H1 (cell line): ENCODE measurements around the gene SEMA5B. TPM values are rescaled to one million over a fixed set of nuclear protein-coding genes. Genes with fewer than 3 reads are reported as not detected.

Experiments
- CTCF ChIA-PET: fragments of 300-600 bp; sonication (Branson Sonifier 250); formaldehyde crosslinking; loops from one replicate; lab custom pipeline; 2021; ENCODE audit not compliant: partially characterized antibody; lab: Charles Lee
- POLR2A ChIA-PET: fragments of 300-600 bp; sonication (Branson Sonifier 250); formaldehyde crosslinking; loops from one replicate; lab custom pipeline; 2021; ENCODE audit warnings: inconsistent platforms; ENCODE audit not compliant: partially characterized antibody; lab: Charles Lee
- DNase-seq, 2 experiments: peaks; one replicate each; pipeline versions ENCODE4 v3.0.0 to v3.0.0-alpha.2; 2010 to 2022; ENCODE audit warnings: low spot score in 2 of 2, low read depth in 1 of 2, mixed read lengths in 1 of 2
- FAIRE-seq: peaks from 2 replicates; lab custom pipeline; 2011; peaks lifted over from hg19 to GRCh38; lab: Jason Lieb, UNC
- H2AFZ ChIP-seq: 2 replicates; pipeline ENCODE4 v1.8.1; 2012; ENCODE audit warnings: low read length, inconsistent platforms
- H2AK5ac ChIP-seq: 2 replicates; pipeline ENCODE4 v1.6.1; 2013; ENCODE audit warnings: low read depth, low read length
- H2BK120ac ChIP-seq: replicated peaks from 2 replicates; pipeline ENCODE3; 2013; ENCODE audit warnings: low read depth, low read length, inconsistent platforms
- H2BK12ac ChIP-seq: 2 replicates; pipeline ENCODE4 v1.6.1; 2013; ENCODE audit warnings: low read depth, low read length
- H2BK15ac ChIP-seq: 2 replicates; pipeline ENCODE4 v1.6.1; 2013; ENCODE audit warnings: low read length
- H2BK20ac ChIP-seq: 2 replicates; pipeline ENCODE4 v1.6.1; 2013; ENCODE audit warnings: low read length
- H2BK5ac ChIP-seq: 2 replicates; pipeline ENCODE4 v1.6.1; 2013; ENCODE audit warnings: low read depth, low read length
- H3K14ac ChIP-seq: 2 replicates; pipeline ENCODE4 v1.6.1; 2013; ENCODE audit warnings: inconsistent platforms; ENCODE audit not compliant: insufficient read length
- H3K18ac ChIP-seq: 2 replicates; pipeline ENCODE4 v1.6.1; 2013; ENCODE audit warnings: low read length; ENCODE audit errors: extremely low read depth
- H3K23ac ChIP-seq: 2 replicates; pipeline ENCODE4 v1.6.1; 2013; ENCODE audit warnings: inconsistent platforms; ENCODE audit not compliant: insufficient read length
- H3K23me2 ChIP-seq: 2 replicates; pipeline ENCODE4 v1.6.1; 2013; ENCODE audit warnings: low read depth, low read length
- H3K27ac ChIP-seq: 2 replicates; pipeline ENCODE4 v1.6.1; 2011; ENCODE audit warnings: low read depth, low read length, inconsistent platforms
- H3K27me3 ChIP-seq, 4 experiments: replicated peaks in 1 of 4; 1 replicate in 1 of 4; 2 replicates in 3 of 4; pipeline versions ENCODE4 v1.6.1 to v1.8.1; 2011 to 2013; ENCODE audit warnings: low read length in 3 of 4, mild to moderate bottlenecking in 3 of 4, inconsistent platforms in 2 of 4, mixed read lengths in 2 of 4, moderate library complexity in 1 of 4; ENCODE audit not compliant: control insufficient read depth in 3 of 4, insufficient read depth in 3 of 4; ENCODE audit errors: extremely low read depth in 1 of 4
- H3K36me3 ChIP-seq, 4 experiments: 2 replicates each; pipeline versions ENCODE4 v1.6.1 to v1.8.1; 2011 to 2013; ENCODE audit warnings: mild to moderate bottlenecking in 4 of 4, low read length in 3 of 4, moderate library complexity in 2 of 4, control low read depth in 1 of 4, inconsistent platforms in 1 of 4; ENCODE audit not compliant: insufficient read depth in 4 of 4, control insufficient read depth in 2 of 4
- H3K4ac ChIP-seq: replicated peaks from 2 replicates; pipeline ENCODE3; 2013; ENCODE audit warnings: low read length, low read depth, mixed read lengths, inconsistent platforms; ENCODE audit not compliant: insufficient read length
- H3K4me1 ChIP-seq, 4 experiments: replicated peaks in 1 of 4; 1 replicate in 1 of 4; 2 replicates in 3 of 4; pipeline versions ENCODE4 v1.6.1 to v1.8.1; 2011 to 2013; ENCODE audit warnings: low read length in 3 of 4, inconsistent platforms in 2 of 4, mixed read lengths in 1 of 4; ENCODE audit not compliant: insufficient read depth in 4 of 4, control insufficient read depth in 3 of 4
- H3K4me2 ChIP-seq, 2 experiments: 2 replicates each; pipeline versions ENCODE4 v1.6.1 to v1.8.1; 2011 to 2013; ENCODE audit warnings: low read depth in 2 of 2, low read length in 2 of 2, control low read depth in 1 of 2, inconsistent platforms in 1 of 2, mild to moderate bottlenecking in 1 of 2; ENCODE audit not compliant: insufficient read depth in 1 of 2
- H3K4me3 ChIP-seq, 4 experiments: fragments of 200-600, 300-600 bp in 1 of 4; sonication (generic), shearing (Covaris generic), sonication (Bioruptor Twin) in 1 of 4; 2 replicates each; pipeline versions ENCODE4 v1.5.1 to v1.8.1; 2011 to 2016; ENCODE audit warnings: low read length in 4 of 4, low read depth in 3 of 4, control low read depth in 2 of 4, inconsistent platforms in 2 of 4, mild to moderate bottlenecking in 2 of 4, mixed read lengths in 1 of 4, moderate library complexity in 1 of 4; ENCODE audit not compliant: insufficient read depth in 2 of 4; ENCODE audit errors: extremely low read depth in 1 of 4
- H3K56ac ChIP-seq: replicated peaks from 2 replicates; pipeline ENCODE3; 2013; ENCODE audit warnings: low read depth, mild to moderate bottlenecking, mixed read lengths, low read length, inconsistent platforms; ENCODE audit not compliant: insufficient read length
- H3K79me1 ChIP-seq: 2 replicates; pipeline ENCODE4 v1.6.1; 2013; ENCODE audit warnings: low read depth, low read length, control low read depth
- H3K79me2 ChIP-seq, 2 experiments: 2 replicates each; pipeline versions ENCODE4 v1.6.1 to v1.8.1; 2012 to 2013; ENCODE audit warnings: low read length in 2 of 2, mild to moderate bottlenecking in 2 of 2, inconsistent platforms in 1 of 2; ENCODE audit not compliant: insufficient read depth in 2 of 2, control insufficient read depth in 1 of 2
- H3K9ac ChIP-seq, 4 experiments: replicated peaks in 1 of 4; 1 replicate in 1 of 4; 2 replicates in 3 of 4; pipeline versions ENCODE4 v1.6.1 to v1.8.1; 2011 to 2013; ENCODE audit warnings: low read depth in 3 of 4, low read length in 3 of 4, control low read depth in 2 of 4, mild to moderate bottlenecking in 2 of 4, moderate library complexity in 2 of 4, inconsistent platforms in 1 of 4; ENCODE audit errors: extremely low read depth in 1 of 4
- H3K9me3 ChIP-seq, 2 experiments: 2 replicates each; pipeline versions ENCODE4 v1.6.1 to v1.8.1; 2012 to 2013; ENCODE audit warnings: mild to moderate bottlenecking in 2 of 2, moderate library complexity in 2 of 2, control low read depth in 1 of 2, inconsistent platforms in 1 of 2, low read depth in 1 of 2, low read length in 1 of 2, mixed read lengths in 1 of 2; ENCODE audit not compliant: insufficient read depth in 2 of 2
- H4K20me1 ChIP-seq, 2 experiments: replicated peaks in 1 of 2; 2 replicates each; pipeline versions ENCODE3 to v1.8.1; 2011 to 2013; ENCODE audit warnings: inconsistent platforms in 2 of 2, low read length in 2 of 2, mild to moderate bottlenecking in 1 of 2; ENCODE audit not compliant: insufficient read depth in 2 of 2, control insufficient read depth in 1 of 2
- H4K5ac ChIP-seq: 2 replicates; pipeline ENCODE4 v1.6.1; 2013; ENCODE audit warnings: low read length, low read depth, mixed read lengths, inconsistent platforms; ENCODE audit not compliant: insufficient read length
- H4K8ac ChIP-seq: 2 replicates; pipeline ENCODE4 v1.8.0; 2013; ENCODE audit warnings: mild to moderate bottlenecking, moderate library complexity, low read length, inconsistent platforms; ENCODE audit not compliant: insufficient read depth; ENCODE audit errors: extremely low read depth
- H4K91ac ChIP-seq: replicated peaks from 2 replicates; pipeline ENCODE3; 2013; ENCODE audit warnings: low read length, mixed read lengths, inconsistent platforms; ENCODE audit not compliant: insufficient read length
- ASH2L ChIP-seq: fragments of 200-600, 300-600 bp; sonication (generic); IDR thresholded peaks from one replicate; pipeline ENCODE4 v1.7.1; 2017; ENCODE audit warnings: low read length
- ATF2 ChIP-seq: IDR thresholded peaks from 2 replicates; pipeline ENCODE4 v1.6.1; 2012; ENCODE audit warnings: low read length, inconsistent platforms
- EZH2 ChIP-seq: fragments of 200-600 bp; sonication (generic); IDR thresholded peaks from 2 replicates; pipeline ENCODE4 v1.7.1; 2012; ENCODE audit warnings: low read depth, mild to moderate bottlenecking, moderate library complexity, low read length, inconsistent platforms; ENCODE audit not compliant: severe bottlenecking
- KDM1A ChIP-seq: fragments of 200-600, 300-600 bp; sonication (generic); IDR thresholded peaks from 2 replicates; pipeline ENCODE4 v1.7.1; 2016; ENCODE audit warnings: mild to moderate bottlenecking, low read length, borderline replicate concordance
- PHF8 ChIP-seq: fragments of 200-600 bp; sonication (generic); conservative IDR thresholded peaks from 2 replicates; pipeline ENCODE4 v1.7.1; 2012; ENCODE audit warnings: low read depth, mild to moderate bottlenecking, inconsistent platforms, low read length, moderate library complexity
- SAP30 ChIP-seq: fragments of 300-600 bp; sonication (generic); IDR thresholded peaks from 2 replicates; pipeline ENCODE4 v1.7.1; 2012; ENCODE audit warnings: low read length, moderate library complexity, mild to moderate bottlenecking, inconsistent platforms; ENCODE audit not compliant: insufficient read depth, insufficient replicate concordance
- SP1 ChIP-seq: IDR thresholded peaks from 2 replicates; pipeline ENCODE4 v1.6.1; 2011; ENCODE audit warnings: low read depth, low read length
- SP2 ChIP-seq: IDR thresholded peaks from 2 replicates; pipeline ENCODE4 v1.6.1; 2012; ENCODE audit warnings: mild to moderate bottlenecking, low read length, inconsistent platforms
- TEAD4 ChIP-seq: IDR thresholded peaks from 2 replicates; pipeline ENCODE4 v1.6.1; 2012; ENCODE audit warnings: low read depth, low read length, inconsistent platforms, mixed read lengths
- WGBS, 2 experiments: shearing (Covaris generic) in 1 of 2; methylation state at CpG; one replicate each; pipeline versions ENCODE4 v1.1.6 to v1.1.7; 2013 to 2015; ENCODE audit warnings: low lambda C conversion rate in 2 of 2, mixed read lengths in 2 of 2, inconsistent platforms in 1 of 2, low coverage in 1 of 2, missing lambda C conversion rate in 1 of 2; ENCODE audit not compliant: insufficient replicate concordance in 2 of 2, insufficient coverage in 1 of 2, insufficient read length in 1 of 2; ENCODE audit errors: extremely low coverage in 1 of 2, missing lambda C conversion rate in 1 of 2; 5-methylcytosine and 5-hydroxymethylcytosine counted together
- polyA plus RNA-seq, 7 experiments: library from polyadenylated mRNA; depleted of rRNA in 3 of 7; stranded (reverse) in 5 of 7; unstranded in 2 of 7; fragments of >200 nt in 5 of 7; fragments of 200-250 nt in 2 of 7; gene quantifications; 1 replicate in 5 of 7; 2 replicates in 1 of 7; 4 replicates in 1 of 7; pipeline versions ENCODE4 v1.2.1 to v1.2.3, GENCODE V29; 2011 to 2013; ENCODE audit warnings: missing spikeins in 2 of 7, mixed read lengths in 2 of 7
- total RNA-seq: library from RNA; stranded (reverse); fragmentation: NEBNext Ultra II Directional; extraction: Animal tissue kit (Norgen Biotek cat#: 25700); gene quantifications from 2 replicates; pipeline ENCODE4 v1.2.1, GENCODE V29; 2021

Gene SEMA5B
- total and polyA plus RNA-seq, 2 of the 8 experiments (the other 6 are each of a cell fraction or from before 2014, with no cell fraction given) = 13.1 to 22.4 TPM

- Histone ChIP-seq H3K14ac (no peak overlapping the region), H3K56ac (no peak overlapping the region), H3K79me1 (peaks cover 8% of the 10 kb centered on the region), H3K9ac (no peak overlapping the region), H2AK5ac (no peak overlapping the region), H2BK120ac (no peak overlapping the region), H2AFZ (no peak overlapping the region), H3K18ac (no peak overlapping the region), H3K4me1 (peaks cover 0 to 4% (median 2%) of the 10 kb centered on the region in 4 experiments; a peak in 3 of 7 replicates), H3K9me3 (no peaks in the 10 kb centered on the region), H3K4me2 (no peak overlapping the region), H3K36me3 (no peaks in the 10 kb centered on the region), H3K79me2 (peaks cover 13 to 86% of the 10 kb centered on the region in 2 experiments), H2BK15ac (no peak overlapping the region), H4K20me1 (peaks cover 17 to 18% of the 10 kb centered on the region in 2 experiments), H2BK20ac (no peak overlapping the region), H4K5ac (no peak overlapping the region), H2BK12ac (no peak overlapping the region), H3K4ac (no peak overlapping the region), H4K8ac (no peak overlapping the region), H3K23ac (no peak overlapping the region), H2BK5ac (no peak overlapping the region), H3K27me3 (no peaks in the 10 kb centered on the region), H3K4me3 (no peak overlapping the region), H3K23me2 (no peaks in the 10 kb centered on the region; the same call in 1 of the 2 replicates), H3K27ac (no peak overlapping the region), H4K91ac (no peak overlapping the region)
- CTCF ChIA-PET = interaction anchor here (1.0 to 1.3 kb wide), 5 partner anchors 9 to 134 kb away, joined by 3 to 5 read pairs (median 4); no protein-coding TSS in a partner anchor
- no peak for DNase-seq
- TF ChIP-seq SAP30 (no peak), TEAD4 (no peak), ATF2 (no peak), EZH2 (no peak), ASH2L (no peak), KDM1A (0 out of 2 replicates have a peak, but pooled peaks have one; percentile 22), SP1 (no peak), SP2 (no peak), PHF8 (no peak)
- FAIRE-seq = no peak
- POLR2A ChIA-PET = interaction anchor here (1.0 to 1.4 kb wide), 2 partner anchors 9 to 16 kb away, joined by 3 to 4 read pairs; no protein-coding TSS in a partner anchor
- WGBS, 2 experiments = 93% methylated on average over 6 of the region's 6 CpGs; no CpG with 5 or more reads in 1 of the 2 experiments
These were observed 49.2 kb upstream of the SEMA5B start for GRCh38 chr3:123076496-123077418.
